Lower lobe of right lung (tissue), 2 donors: ENCODE data around the gene ZNFX1. TPM values are rescaled to one million over a fixed set of nuclear protein-coding genes. Genes with fewer than 3 reads are reported as not detected.

Experiments
- ATAC-seq, 2 donors: fragments of 200-7000 bp; cut with Tn5 transposase; one replicate each; pipeline ENCODE4 v1.9.1; 2020 to 2022; ENCODE audit warnings: mild to moderate bottlenecking in 2 of 2, moderate library complexity in 2 of 2
- DNase-seq: peaks from one replicate; pipeline ENCODE4 v3.0.0-alpha.2; 2020
- H3K27ac ChIP-seq: fragments of 200-600 bp; one replicate; pipeline ENCODE4 v1.8.0; 2022
- H3K27me3 ChIP-seq: fragments of 200-600 bp; one replicate; pipeline ENCODE4 v1.8.0; 2022; ENCODE audit warnings: low read depth
- H3K36me3 ChIP-seq: fragments of 200-600 bp; one replicate; pipeline ENCODE4 v1.8.0; 2022; ENCODE audit warnings: mild to moderate bottlenecking
- H3K4me1 ChIP-seq: fragments of 200-600 bp; one replicate; pipeline ENCODE4 v1.8.0; 2022
- H3K4me3 ChIP-seq: fragments of 200-600 bp; one replicate; pipeline ENCODE4 v1.8.0; 2022; ENCODE audit warnings: mild to moderate bottlenecking
- H3K9me3 ChIP-seq: fragments of 200-600 bp; one replicate; pipeline ENCODE4 v1.8.0; 2022
- CTCF ChIP-seq: fragments of 200-600 bp; IDR thresholded peaks from one replicate; pipeline ENCODE4 v1.8.0; 2022; ENCODE audit warnings: antibody characterized with exemption, mild to moderate bottlenecking
- intact Hi-C: fragments of 100-400 bp; cut with DNase I; formaldehyde crosslinking; loops from one replicate; pipeline ENCODE4 v1.11.0; 2022
- total RNA-seq: library from RNA; stranded (reverse); fragmentation: NEBNext Ultra II Directional; extraction: Animal tissue kit (Norgen Biotek cat#: 25700); gene quantifications from one replicate; pipeline ENCODE4 v1.2.1, GENCODE V29; 2021
- donor health status: DM: no; HTN: yes; CAD: no; lungs with severe emphysema.

ZNFX1 gene
- total RNA-seq, 1 donor from 2014 or later, result 53.9 TPM

GRCh38 chr20:49313283-49313682 is 35.4 kb upstream of the ZNFX1 start:
- H3K27ac ChIP-seq, result no peak overlapping the region
- no peaks in the 10 kb centered on the region for H3K36me3 ChIP-seq
- no peak for ATAC-seq
- H3K27me3 ChIP-seq, result peaks cover 18% of the 10 kb centered on the region
- H3K4me3 ChIP-seq, result no peak overlapping the region
- no peak for DNase-seq
- H3K9me3 ChIP-seq, result no peaks in the 10 kb centered on the region
- TF ChIP-seq CTCF, result no peak
- intact Hi-C loops, result no loop called here
- peaks cover 3% of the 10 kb centered on the region for H3K4me1 ChIP-seq

DNA sequence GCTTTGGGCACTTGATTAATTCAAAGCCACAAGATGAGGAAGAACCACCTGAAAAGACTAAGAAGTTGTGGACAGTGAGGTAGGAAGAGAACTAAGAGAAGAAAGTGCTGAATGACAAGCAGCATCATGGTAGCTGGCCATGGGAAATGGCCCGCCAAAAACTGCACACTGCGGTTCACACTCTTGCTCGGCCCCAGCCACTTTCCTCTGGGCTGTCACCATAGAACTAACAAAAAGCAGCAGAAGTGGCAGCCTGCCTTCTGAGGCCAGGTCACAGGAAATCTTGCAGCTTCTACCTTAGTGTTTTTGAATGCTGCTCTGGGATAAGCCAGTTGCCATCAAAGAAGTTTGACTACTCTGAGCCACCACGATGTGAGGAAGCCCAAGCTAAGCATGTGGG is 34.8 kb upstream of the ZNFX1 start:
- no peaks in the 10 kb centered on the region for H3K4me1 ChIP-seq
- peaks cover 12% of the 10 kb centered on the region for H3K27me3 ChIP-seq
- H3K4me3 ChIP-seq, result no peak overlapping the region
- no peak for DNase-seq
- intact Hi-C loops, result no loop called here
- no peak for ATAC-seq
- no peak for TF ChIP-seq CTCF
- H3K36me3 ChIP-seq, result no peaks in the 10 kb centered on the region
- no peak overlapping the region for H3K27ac ChIP-seq
- no peaks in the 10 kb centered on the region for H3K9me3 ChIP-seq

GRCh38 chr20:49310705-49311104 is 32.8 kb upstream of the ZNFX1 start:
- H3K36me3 ChIP-seq, result no peaks in the 10 kb centered on the region
- no peak overlapping the region for H3K27ac ChIP-seq
- no peaks in the 10 kb centered on the region for H3K9me3 ChIP-seq
- H3K4me1 ChIP-seq, result no peaks in the 10 kb centered on the region
- DNase-seq, result no peak
- H3K27me3 ChIP-seq, result no peaks in the 10 kb centered on the region
- intact Hi-C loops, result no loop called here
- no peak overlapping the region for H3K4me3 ChIP-seq
- no peak for TF ChIP-seq CTCF
- no peak for ATAC-seq

DNA sequence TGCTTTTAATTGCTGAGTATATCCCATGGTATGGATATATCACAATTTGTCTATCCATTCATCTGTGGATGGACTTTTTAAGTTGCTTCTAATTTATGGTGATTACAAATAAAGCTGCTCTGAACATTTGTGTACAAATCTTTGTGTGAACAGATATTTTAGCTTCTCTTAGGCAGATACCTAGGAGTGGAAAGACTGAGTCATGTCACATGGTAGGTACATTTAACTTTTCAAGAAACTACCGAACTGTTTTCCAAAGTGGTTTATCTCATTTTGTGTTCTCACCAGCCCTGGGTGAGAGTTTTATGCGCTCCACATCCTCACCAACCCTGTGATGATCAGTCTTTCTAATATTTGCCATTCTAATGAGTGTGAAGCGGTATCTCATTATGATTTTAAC is 31.0 kb upstream of the ZNFX1 start:
- DNase-seq, result no peak

DNA sequence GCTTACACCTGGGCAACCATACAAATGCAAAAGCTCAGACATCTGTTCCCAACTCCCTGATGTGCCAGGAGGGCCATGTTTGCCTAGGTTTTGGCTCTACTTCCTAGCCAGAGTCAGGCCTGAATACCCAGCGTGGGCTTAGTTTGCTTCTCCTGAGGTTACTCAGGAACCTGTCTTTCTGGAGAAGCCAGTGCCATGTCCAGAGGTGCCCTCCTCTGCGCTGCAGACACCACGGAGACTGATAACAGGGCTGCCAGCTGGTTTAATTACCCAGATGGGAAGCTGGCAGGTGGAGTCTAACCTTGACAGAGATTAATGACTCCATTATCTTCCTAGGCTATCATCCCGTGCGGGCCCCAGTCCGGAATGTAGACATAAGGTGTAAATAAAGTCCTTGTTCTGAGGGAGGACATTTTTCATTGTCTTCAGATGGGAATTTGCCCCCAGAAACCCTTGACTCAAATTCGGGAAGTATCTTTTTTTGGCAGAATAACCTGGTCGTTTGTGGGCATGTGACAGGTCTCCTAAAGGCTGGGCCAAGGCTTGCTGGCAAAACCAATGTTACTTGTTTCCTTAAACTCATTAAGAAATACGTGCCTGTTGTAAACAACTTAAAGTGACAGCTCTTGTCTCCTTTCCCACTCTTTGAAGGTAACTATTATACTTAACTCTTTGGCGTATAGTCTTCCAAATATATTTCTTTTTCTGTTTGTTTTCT is 29.2 kb upstream of the ZNFX1 start:
- H3K36me3 ChIP-seq, result no peaks in the 10 kb centered on the region
- ATAC-seq (no peak), DNase-seq (no peak)
- H3K27ac ChIP-seq, result no peak overlapping the region
- no peak overlapping the region for H3K4me3 ChIP-seq
- H3K27me3 ChIP-seq, result no peaks in the 10 kb centered on the region
- H3K4me1 ChIP-seq, result peaks cover 5% of the 10 kb centered on the region
- H3K9me3 ChIP-seq, result no peaks in the 10 kb centered on the region
- TF ChIP-seq CTCF, result no peak
- intact Hi-C loops, result no loop called here

More for the DNA sequence above, 31.0 kb upstream of the ZNFX1 start:
- intact Hi-C loops, result no loop called here
- no peaks in the 10 kb centered on the region for H3K4me1 ChIP-seq
- H3K36me3 ChIP-seq, result no peaks in the 10 kb centered on the region
- TF ChIP-seq CTCF, result no peak
- no peak for ATAC-seq
- no peaks in the 10 kb centered on the region for H3K27me3 ChIP-seq
- no peak overlapping the region for H3K27ac ChIP-seq
- H3K9me3 ChIP-seq, result no peaks in the 10 kb centered on the region
- no peak overlapping the region for H3K4me3 ChIP-seq
